ENCODE results near the gene SINHCAF.

The SINHCAF gene

DNA sequence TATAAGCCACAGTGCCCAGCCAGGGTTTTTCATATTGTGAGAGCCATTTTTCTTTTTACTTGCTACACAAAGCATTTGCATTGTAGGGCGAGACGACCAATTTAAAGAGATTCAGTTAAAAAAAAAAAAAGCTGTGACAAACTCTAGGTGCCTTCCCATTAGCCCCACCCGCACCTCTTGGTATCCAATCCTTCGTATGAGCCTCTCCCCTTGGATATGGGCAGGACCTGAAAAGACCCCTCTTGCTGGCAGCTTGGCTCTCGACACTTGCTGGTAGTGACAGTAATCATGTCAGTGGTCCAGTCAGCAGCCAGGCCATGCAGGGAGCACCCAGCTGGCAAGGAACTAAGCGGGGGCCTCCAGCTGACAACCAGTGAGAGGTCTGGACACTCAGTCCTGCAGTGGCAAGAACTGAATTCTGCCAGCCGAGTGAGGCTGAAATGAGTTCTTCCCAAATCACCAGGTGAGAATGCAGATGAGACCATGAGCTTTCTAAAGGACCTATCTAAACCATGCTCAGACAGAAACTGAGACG, 46.5 kb downstream of the SINHCAF start:
- Histone ChIP-seq H3K27me3 (ENCODE audit: insufficient read depth, poor library complexity, severe bottlenecking) (no peaks in the 10 kb centered on the region), H3K27ac (replicated peaks) (no peak overlapping the region), H3K4me3 (replicated peaks; ENCODE audit: insufficient read depth, low read length) (no peak overlapping the region)
- no peak for DNase-seq (ENCODE audit: low read depth in 1 of 2, low spot score in 1 of 2)
- TF ChIP-seq POLR2AphosphoS5 (IDR thresholded peaks at IDR 0.05; ENCODE audit: low read depth), result 0 out of 2 replicates have a peak, but pooled peaks have one; percentile 14
- no peak for TF ChIP-seq GABPA (IDR thresholded peaks at IDR 0.05; ENCODE audit: low read depth)

DNA sequence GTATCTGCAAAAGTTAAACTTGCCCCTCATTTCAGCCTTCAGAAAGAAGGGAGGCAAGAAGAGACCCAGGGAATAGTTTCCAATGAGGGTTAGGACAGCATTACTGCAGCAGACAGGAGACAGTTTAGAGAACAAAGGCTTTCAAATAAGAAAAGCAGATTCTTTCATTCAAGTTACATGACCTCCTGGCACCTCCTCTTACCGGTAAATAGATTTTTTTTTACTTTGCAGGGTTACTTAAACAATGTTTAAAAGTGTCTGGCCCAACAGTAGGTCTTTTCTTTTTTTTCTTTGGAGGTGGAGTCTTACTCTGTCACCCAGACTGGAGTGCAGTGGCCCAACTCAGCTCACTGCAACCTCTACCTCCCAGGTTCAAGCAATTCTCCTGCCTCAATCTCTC, 47.1 kb downstream of the SINHCAF start:
- Histone ChIP-seq H3K27me3 (ENCODE audit: insufficient read depth, poor library complexity, severe bottlenecking) (no peaks in the 10 kb centered on the region), H3K27ac (replicated peaks) (no peak overlapping the region), H3K4me3 (replicated peaks; ENCODE audit: insufficient read depth, low read length) (no peak overlapping the region)
- DNase-seq (ENCODE audit: low read depth in 1 of 2, low spot score in 1 of 2), result no peak
- no peak for TF ChIP-seq REST (IDR thresholded peaks at IDR 0.05; ENCODE audit: insufficient replicate concordance, low read depth)
- TF ChIP-seq POLR2AphosphoS5 (IDR thresholded peaks at IDR 0.05; ENCODE audit: low read depth), result no peak
- no peak for TF ChIP-seq SPI1 (IDR thresholded peaks at IDR 0.05; ENCODE audit: borderline replicate concordance, low read depth)
- no peak for TF ChIP-seq GABPA (IDR thresholded peaks at IDR 0.05; ENCODE audit: low read depth)
- no peak for TF ChIP-seq CTCF (IDR thresholded peaks at IDR 0.05; ENCODE audit: insufficient read depth, low read length)

DNA sequence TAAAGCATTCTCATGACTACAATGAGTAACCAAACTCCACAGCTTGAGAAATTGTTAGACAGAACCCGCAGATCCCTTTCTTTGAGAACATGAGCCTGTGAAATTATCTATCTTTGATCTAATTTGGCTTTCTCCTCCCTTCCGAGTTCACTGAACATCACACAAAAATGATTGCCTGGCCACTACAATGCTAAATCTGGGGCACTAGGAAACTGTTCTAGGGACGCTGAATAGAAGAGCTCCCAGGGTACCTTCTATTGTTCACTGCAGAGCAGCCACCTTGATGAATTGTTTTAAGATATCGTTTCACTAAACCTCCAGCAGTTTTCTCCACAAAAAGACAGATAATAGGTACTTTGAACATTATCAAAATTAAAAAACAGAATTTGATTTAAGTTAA, 47.5 kb downstream of the SINHCAF start:
- no peak overlapping the region for H3K4me3 ChIP-seq (replicated peaks; ENCODE audit: insufficient read depth, low read length)
- no peak overlapping the region for H3K27ac ChIP-seq (replicated peaks)
- TF ChIP-seq CTCF (IDR thresholded peaks at IDR 0.05; ENCODE audit: insufficient read depth, low read length), result no peak
- TF ChIP-seq SPI1 (IDR thresholded peaks at IDR 0.05; ENCODE audit: borderline replicate concordance, low read depth), result no peak
- no peak for TF ChIP-seq GABPA (IDR thresholded peaks at IDR 0.05; ENCODE audit: low read depth)
- no peak for TF ChIP-seq POLR2AphosphoS5 (IDR thresholded peaks at IDR 0.05; ENCODE audit: low read depth)
- no peak for TF ChIP-seq REST (IDR thresholded peaks at IDR 0.05; ENCODE audit: insufficient replicate concordance, low read depth)
- no peaks in the 10 kb centered on the region for H3K27me3 ChIP-seq (ENCODE audit: insufficient read depth, poor library complexity, severe bottlenecking)
- DNase-seq (ENCODE audit: low read depth in 1 of 2, low spot score in 1 of 2), result no peak

- TF ChIP-seq GABPA (IDR thresholded peaks at IDR 0.05; ENCODE audit: low read depth) (no peak), REST (IDR thresholded peaks at IDR 0.05; ENCODE audit: insufficient replicate concordance, low read depth) (no peak), SPI1 (IDR thresholded peaks at IDR 0.05; ENCODE audit: borderline replicate concordance, low read depth) (no peak), CTCF (IDR thresholded peaks at IDR 0.05; ENCODE audit: insufficient read depth, low read length) (no peak), POLR2AphosphoS5 (IDR thresholded peaks at IDR 0.05; ENCODE audit: low read depth) (no peak)
- H3K4me3 ChIP-seq (replicated peaks; ENCODE audit: insufficient read depth, low read length), result no peak overlapping the region
- no peak overlapping the region for H3K27ac ChIP-seq (replicated peaks)
- H3K27me3 ChIP-seq (ENCODE audit: insufficient read depth, poor library complexity, severe bottlenecking), result no peaks in the 10 kb centered on the region
- DNase-seq (ENCODE audit: low read depth in 1 of 2, low spot score in 1 of 2), result no peak
These were observed 48.9 kb downstream of the SINHCAF start for GRCh38 chr12:31277081-31277480.
